ENCODE data around the gene RPUSD2. TPM values are rescaled to one million over a fixed set of nuclear protein-coding genes. Genes with fewer than 3 reads are reported as not detected.

The RPUSD2 gene
- total RNA-seq, 2 donors from 2014 or later, result 10.1 to 12.7 TPM

GRCh38 chr15:40593588-40594428 lies 24.7 kb downstream of the RPUSD2 start, which contains the start of gene KNL1:
Gene KNL1, plus strand, starts transcription at chr15:40594249. Its CDS starts 8,683 bp downstream, at chr15:40602932.
- DNase-seq (ENCODE audit: low spot score in 2 of 2) (peak; percentile 91 to 96), ATAC-seq (peak; percentile 85 to 89)
- Mint-ChIP-seq H3K36me3 (peaks cover 8% of the 10 kb centered on the region in 2 donors), H3K9me3 (no peaks in the 10 kb centered on the region), H3K27ac (peak within 1 kb of the TSS; percentile 97 to 99)

GRCh38 chr15:40594429-40594836 lies 25.3 kb downstream of the RPUSD2 start:
- peaks cover 8% of the 10 kb centered on the region in 2 donors for H3K36me3 Mint-ChIP-seq
- peak; percentile 65 to 66 for ATAC-seq
- no peak for DNase-seq (ENCODE audit: low spot score in 2 of 2)
- no peaks in the 10 kb centered on the region for H3K9me3 Mint-ChIP-seq
- peak overlapping the region; percentile 97 to 99 for H3K27ac Mint-ChIP-seq

DNA sequence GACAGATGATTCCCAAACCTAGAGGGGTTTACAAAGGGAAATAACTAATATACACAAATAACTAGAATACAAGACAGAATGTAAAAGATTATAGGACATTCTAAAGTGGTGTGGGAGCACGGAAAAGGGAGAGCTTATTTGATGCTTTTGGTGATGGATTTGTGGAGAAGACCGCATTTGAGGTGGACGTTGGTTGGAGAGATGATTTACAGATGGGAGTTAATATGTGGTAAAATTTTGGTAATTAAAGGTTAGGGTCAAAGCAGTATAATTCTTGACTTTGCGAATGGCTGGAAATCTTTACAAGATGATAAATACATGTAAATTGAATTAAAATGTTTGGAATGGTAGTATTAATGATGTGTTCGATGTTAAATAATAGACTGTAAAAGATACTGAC lies 26.1 kb downstream of the RPUSD2 start:
- DNase-seq (ENCODE audit: low spot score in 2 of 2) (no peak), ATAC-seq (no peak)
- Mint-ChIP-seq H3K9me3 (no peaks in the 10 kb centered on the region), H3K36me3 (peaks cover 8% of the 10 kb centered on the region in 2 donors), H3K27ac (peak overlapping the region; percentile 97 to 99)

GRCh38 chr15:40595773-40596172 lies 26.7 kb downstream of the RPUSD2 start:
- no peak overlapping the region for H3K27ac Mint-ChIP-seq
- no peak for ATAC-seq
- no peaks in the 10 kb centered on the region for H3K9me3 Mint-ChIP-seq
- H3K36me3 Mint-ChIP-seq, result peaks cover 8% of the 10 kb centered on the region in 2 donors
- DNase-seq (ENCODE audit: low spot score in 2 of 2), result no peak

GRCh38 chr15:40597024-40597423 lies 27.9 kb downstream of the RPUSD2 start:
- H3K36me3 Mint-ChIP-seq, result peaks cover 8% of the 10 kb centered on the region in 2 donors
- ATAC-seq, result no peak
- no peak overlapping the region for H3K27ac Mint-ChIP-seq
- H3K9me3 Mint-ChIP-seq, result no peaks in the 10 kb centered on the region
- no peak for DNase-seq (ENCODE audit: low spot score in 2 of 2)

- Mint-ChIP-seq H3K27ac (no peak overlapping the region), H3K9me3 (no peaks in the 10 kb centered on the region), H3K36me3 (peaks cover 8% of the 10 kb centered on the region in 2 donors)
- ATAC-seq (no peak), DNase-seq (ENCODE audit: low spot score in 2 of 2) (no peak)
Observed at GRCh38 chr15:40598126-40598525, 29.0 kb downstream of the RPUSD2 start.

GRCh38 chr15:40598672-40599071 lies 29.6 kb downstream of the RPUSD2 start:
- H3K9me3 Mint-ChIP-seq, result no peaks in the 10 kb centered on the region
- ATAC-seq (no peak), DNase-seq (ENCODE audit: low spot score in 2 of 2) (no peak)
- no peak overlapping the region for H3K27ac Mint-ChIP-seq
- H3K36me3 Mint-ChIP-seq, result peaks cover 8% of the 10 kb centered on the region in 2 donors

DNA sequence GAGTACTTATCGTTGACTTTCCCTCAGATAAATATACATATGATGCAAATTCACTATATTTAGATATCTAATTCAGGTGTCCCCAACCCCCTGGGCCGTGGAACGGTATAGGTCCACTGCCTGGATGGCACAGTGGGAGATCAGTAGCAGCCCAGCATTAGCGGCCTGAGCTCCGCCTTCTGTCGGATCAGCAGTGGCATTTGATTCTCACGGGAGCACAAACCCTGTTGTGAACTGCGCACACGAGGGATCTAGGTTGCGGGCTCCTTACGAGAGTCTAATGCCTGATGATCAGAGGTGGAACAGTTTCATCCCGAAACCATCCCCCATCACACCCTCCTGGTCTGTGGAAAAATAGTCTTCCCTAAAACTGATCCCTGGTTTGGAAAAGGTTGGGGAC lies 31.9 kb downstream of the RPUSD2 start:
- no peaks in the 10 kb centered on the region for H3K36me3 Mint-ChIP-seq
- no peaks in the 10 kb centered on the region for H3K9me3 Mint-ChIP-seq
- H3K27ac Mint-ChIP-seq, result no peak overlapping the region
- ATAC-seq (no peak), DNase-seq (ENCODE audit: low spot score in 2 of 2) (no peak)

- Mint-ChIP-seq H3K27ac (no peak overlapping the region), H3K9me3 (no peaks in the 10 kb centered on the region), H3K36me3 (peaks cover 0 to 4% of the 10 kb centered on the region in 2 donors)
- no peak for DNase-seq (ENCODE audit: low spot score in 2 of 2)
- ATAC-seq, result no peak
Observed at GRCh38 chr15:40603935-40604334, 34.8 kb downstream of the RPUSD2 start.

- ATAC-seq (no peak), DNase-seq (ENCODE audit: low spot score in 2 of 2) (no peak)
- no peak overlapping the region for H3K27ac Mint-ChIP-seq
- H3K9me3 Mint-ChIP-seq, result no peaks in the 10 kb centered on the region
- peaks cover 0 to 9% of the 10 kb centered on the region in 2 donors for H3K36me3 Mint-ChIP-seq
Observed at GRCh38 chr15:40613080-40613479, 44.0 kb downstream of the RPUSD2 start.

GRCh38 chr15:40618023-40618422 lies 48.9 kb downstream of the RPUSD2 start:
- Mint-ChIP-seq H3K36me3 (peaks cover 0 to 6% of the 10 kb centered on the region in 2 donors), H3K9me3 (no peaks in the 10 kb centered on the region), H3K27ac (no peak overlapping the region)
- DNase-seq (ENCODE audit: low spot score in 2 of 2) (no peak), ATAC-seq (no peak)

DNA sequence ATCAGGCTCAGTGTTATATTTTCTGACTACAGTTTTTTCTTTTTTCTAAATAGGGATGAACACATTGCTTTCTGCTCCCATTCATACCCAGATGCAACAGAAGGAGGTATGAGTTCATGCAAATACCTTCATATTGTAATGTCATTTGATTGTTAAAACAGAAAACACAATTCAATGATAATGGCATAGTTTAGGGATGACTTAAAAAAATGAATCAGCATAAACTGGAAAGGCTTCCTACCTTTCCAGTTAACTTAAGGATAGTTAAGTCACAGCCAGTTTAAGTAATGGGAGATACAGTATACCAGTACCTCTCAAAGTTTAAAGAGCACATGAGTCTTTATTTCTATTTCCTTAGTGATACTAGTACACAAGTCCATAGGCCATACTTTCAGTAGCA lies 49.8 kb downstream of the RPUSD2 start:
- H3K36me3 Mint-ChIP-seq, result peaks cover 0 to 6% of the 10 kb centered on the region in 2 donors
- H3K9me3 Mint-ChIP-seq, result no peaks in the 10 kb centered on the region
- ATAC-seq (no peak), DNase-seq (ENCODE audit: low spot score in 2 of 2) (no peak)
- no peak overlapping the region for H3K27ac Mint-ChIP-seq

- H3K27ac Mint-ChIP-seq, result no peak overlapping the region
- DNase-seq (ENCODE audit: low spot score in 2 of 2), result no peak
- no peak for ATAC-seq
- H3K36me3 Mint-ChIP-seq, result peaks cover 0 to 6% of the 10 kb centered on the region in 2 donors
- H3K9me3 Mint-ChIP-seq, result no peaks in the 10 kb centered on the region
Observed at GRCh38 chr15:40623361-40623760, 54.3 kb downstream of the RPUSD2 start.

Other genes starting within 250 kb of the RPUSD2 start
- 10 to 100 TPM in 1 of 2 donors, 1 to 10 TPM in 1; 5.8 to 14.2 TPM for gene INAFM2, start 245.6 kb upstream of the RPUSD2 start, total RNA-seq
- 1 to 10 TPM; 1.6 to 2.8 TPM for gene CCDC9B, start 228.4 kb upstream of the RPUSD2 start, total RNA-seq
- not detected for gene PHGR1, start 218.3 kb upstream of the RPUSD2 start, total RNA-seq
- gene DISP2, start 211.1 kb upstream of the RPUSD2 start, total RNA-seq, result under 1 TPM; 0.06 to 0.50 TPM
- 10 to 100 TPM; 48.6 to 96.4 TPM for gene KNSTRN, start 186.6 kb upstream of the RPUSD2 start, total RNA-seq
- gene IVD, start 163.5 kb upstream of the RPUSD2 start, total RNA-seq, result 10 to 100 TPM; 45.2 to 66.9 TPM
- 10 to 100 TPM; 14.6 to 15.1 TPM for gene BAHD1, start 128.3 kb upstream of the RPUSD2 start, total RNA-seq
- 1 to 10 TPM; 1.6 to 6.7 TPM for gene CHST14, start 98.3 kb upstream of the RPUSD2 start, total RNA-seq
- 10 to 100 TPM; 24.1 to 25.0 TPM for gene CCDC32, start 4.3 kb upstream of the RPUSD2 start, total RNA-seq
- 10 to 100 TPM; 29.0 to 36.9 TPM for gene KNL1, start 24.9 kb downstream of the RPUSD2 start, total RNA-seq
- 10 to 100 TPM; 39.5 to 79.9 TPM for gene RAD51, start 125.9 kb downstream of the RPUSD2 start, total RNA-seq
- gene RMDN3, start 186.0 kb downstream of the RPUSD2 start, total RNA-seq, result 10 to 100 TPM; 18.5 to 23.1 TPM
- 10 to 100 TPM; 15.9 to 72.6 TPM for gene GCHFR, start 194.8 kb downstream of the RPUSD2 start, total RNA-seq
- 1 to 10 TPM in 1 of 2 donors, under 1 TPM in 1; 0.52 to 2.0 TPM for gene C15orf62, start 200.7 kb downstream of the RPUSD2 start, total RNA-seq
- gene ZFYVE19, start 237.8 kb downstream of the RPUSD2 start, total RNA-seq, result 10 to 100 TPM; 24.6 to 26.6 TPM
- 10 to 100 TPM; 20.2 to 36.1 TPM for gene DNAJC17, start 238.2 kb downstream of the RPUSD2 start, total RNA-seq

All from activated naive CD4-positive, alpha-beta T cell treated with anti-CD3 and anti-CD28 coated beads, Interleukin-2, amount 50 U/mL, for 72 hours (primary cell).